ENCODE results near the gene OR52E5.

DNA sequence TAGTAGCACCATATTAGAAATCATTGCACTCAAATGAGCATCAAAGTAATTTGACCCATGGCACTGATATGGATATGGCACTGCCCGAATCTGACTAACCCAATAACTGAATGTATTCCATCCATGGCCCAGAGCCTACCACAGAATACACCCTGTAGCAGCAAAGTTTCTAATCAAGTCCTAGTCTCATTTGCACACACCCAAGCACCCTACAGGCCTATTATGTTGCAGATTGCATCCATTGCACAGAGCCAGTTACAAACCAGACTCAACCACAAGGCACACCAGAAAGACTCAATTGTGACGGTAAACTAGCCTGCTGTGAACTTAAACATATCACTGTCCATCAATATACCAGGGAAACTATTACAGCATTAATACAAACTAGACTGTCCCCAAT, 6.5 kb downstream of the OR52E5 start:
- TF ChIP-seq EZH2 (IDR thresholded peaks at IDR 0.05): no peak
- no peak for TF ChIP-seq POLR2AphosphoS5 (IDR thresholded peaks at IDR 0.05; ENCODE audit: borderline replicate concordance, low read depth, low read length)
- no peak for TF ChIP-seq FOXP2 (optimal IDR thresholded peaks at IDR 0.05; ENCODE audit: control extremely low read depth, extremely low read length, insufficient read depth)
